GM19324 (cell line): ENCODE results near the gene PLCH2.

Experiments used
- ATAC-seq: cut with Tn5 transposase; IDR thresholded peaks from one replicate; pipeline ENCODE4 v1.9.1; 2021; ENCODE audit warnings: mild to moderate bottlenecking, moderate library complexity; ENCODE audit not compliant: unreplicated experiment, low FRiP score

Gene PLCH2

GRCh38 chr1:2554621-2555387, 78.7 kb downstream of the PLCH2 start:
- no peak for ATAC-seq
